ENCODE results near the gene NELL2. TPM values are rescaled to one million over a fixed set of nuclear protein-coding genes. Genes with fewer than 3 reads are reported as not detected.

The NELL2 gene
- total RNA-seq, 4 donors from 2014 or later, result 2.6 to 32.3 (median 11.9) TPM

GRCh38 chr12:44546060-44546459 is 330.1 kb downstream of the NELL2 start:
- WGBS, 2 donors, result 75 to 82% methylated on average over 1 of the region's 1 CpG
- TF ChIP-seq CTCF (IDR thresholded peaks at IDR 0.05) (no peak), POLR2A (IDR thresholded peaks at IDR 0.05) (no peak)
- intact Hi-C loops (cut with DNase I; ENCODE audit: low total_unique reads), result no loop called here

GRCh38 chr12:44544018-44544417 is 332.1 kb downstream of the NELL2 start:
- H3K4me3 ChIP-seq (ENCODE audit: low read depth, poor library complexity, severe bottlenecking), result no peak overlapping the region
- WGBS, 2 donors, result 83 to 87% methylated on average over 3 of the region's 3 CpGs
- intact Hi-C loops (cut with DNase I; ENCODE audit: low total_unique reads), result no loop called here
- DNase-seq (ENCODE audit: low spot score in 2 of 2), result no peak
- TF ChIP-seq CTCF (IDR thresholded peaks at IDR 0.05) (no peak), POLR2A (IDR thresholded peaks at IDR 0.05) (no peak)

More at GRCh38 chr12:44546060-44546459, 330.1 kb downstream of the NELL2 start:
- DNase-seq (ENCODE audit: low spot score in 2 of 2), result no peak
- no peak overlapping the region for H3K4me3 ChIP-seq (ENCODE audit: low read depth, poor library complexity, severe bottlenecking)

GRCh38 chr12:44542716-44543115 is 333.4 kb downstream of the NELL2 start:
- intact Hi-C loops (cut with DNase I; ENCODE audit: low total_unique reads), result no loop called here
- no peak for DNase-seq (ENCODE audit: low spot score in 2 of 2)
- WGBS, 2 donors, result 47 to 48% methylated on average over 1 of the region's 1 CpG
- no peak for TF ChIP-seq CTCF (IDR thresholded peaks at IDR 0.05)
- TF ChIP-seq POLR2A (IDR thresholded peaks at IDR 0.05), result no peak
- no peak overlapping the region for H3K4me3 ChIP-seq (ENCODE audit: low read depth, poor library complexity, severe bottlenecking)

- DNase-seq (ENCODE audit: low spot score in 2 of 2), result no peak
- no peak for TF ChIP-seq POLR2A (IDR thresholded peaks at IDR 0.05)
- no peak for TF ChIP-seq CTCF (IDR thresholded peaks at IDR 0.05)
- intact Hi-C loops (cut with DNase I; ENCODE audit: low total_unique reads), result no loop called here
- no peak overlapping the region for H3K4me3 ChIP-seq (ENCODE audit: low read depth, poor library complexity, severe bottlenecking)
Observed at GRCh38 chr12:44537354-44537753, 338.8 kb downstream of the NELL2 start.

GRCh38 chr12:44532940-44533339 is 343.2 kb downstream of the NELL2 start:
- DNase-seq (ENCODE audit: low spot score in 2 of 2), result no peak
- no peak for TF ChIP-seq CTCF (IDR thresholded peaks at IDR 0.05)
- TF ChIP-seq POLR2A (IDR thresholded peaks at IDR 0.05), result no peak
- intact Hi-C loops (cut with DNase I; ENCODE audit: low total_unique reads), result no loop called here
- no peak overlapping the region for H3K4me3 ChIP-seq (ENCODE audit: low read depth, poor library complexity, severe bottlenecking)
- 77 to 78% methylated on average over 1 of the region's 1 CpG for WGBS, 2 donors

GRCh38 chr12:44531320-44531971 is 344.7 kb downstream of the NELL2 start:
- intact Hi-C loops (cut with DNase I; ENCODE audit: low total_unique reads), result no loop called here
- 61 to 65% methylated on average over 2 of the region's 2 CpGs for WGBS, 2 donors
- DNase-seq (ENCODE audit: low spot score in 2 of 2), result no peak
- TF ChIP-seq POLR2A (IDR thresholded peaks at IDR 0.05) (no peak), CTCF (IDR thresholded peaks at IDR 0.05) (no peak)
- H3K4me3 ChIP-seq (ENCODE audit: low read depth, poor library complexity, severe bottlenecking), result no peak overlapping the region

Data from lower leg skin (tissue), 4 donors.